GM12878 (cell line): ENCODE measurements around the gene MOK. TPM values are rescaled to one million over a fixed set of nuclear protein-coding genes. Genes with fewer than 3 reads are reported as not detected.

Experiments
- ATAC-seq: fragments of 200-7000 bp; cut with Tn5 transposase; 3 replicates; pipeline ENCODE4 v1.9.1; 2020; ENCODE audit warnings: mild to moderate bottlenecking, moderate library complexity
- BruUV-seq: library from RNA; stranded (reverse); fragments of 400-500 nt; replicated peaks from 2 replicates; lab custom pipeline; 2021; lab: Mats Ljungman, UMichigan
- CTCF ChIA-PET: fragments of 300-600 bp; sonication (Branson Sonifier 250); formaldehyde crosslinking; extraction: SDS; loops from one replicate; lab custom pipeline; 2021; ENCODE audit warnings: inconsistent platforms; lab: Yijun Ruan, JAX
- POLR2A ChIA-PET: fragments of 350-600 bp; formaldehyde crosslinking; extraction: SDS; loops from one replicate; lab custom pipeline; 2021; ENCODE audit warnings: inconsistent platforms; lab: Charles Lee
- RAD21 ChIA-PET: fragments of 300-600 bp; sonication (Branson Sonifier 250); formaldehyde crosslinking; loops from one replicate; lab custom pipeline; 2023; ENCODE audit warnings: antibody characterized with exemption; ENCODE audit not compliant: unreplicated experiment; lab: Charles Lee
- SMC1A ChIA-PET: fragments of 300-600 bp; sonication (Branson Sonifier 250); formaldehyde crosslinking; loops from one replicate; lab custom pipeline; 2023; ENCODE audit not compliant: unreplicated experiment, uncharacterized antibody; lab: Charles Lee
- DNase-seq: peaks from one replicate; pipeline ENCODE4 v3.0.0-alpha.2; 2011; ENCODE audit warnings: low read depth, low spot score
- FAIRE-seq: peaks from 3 replicates; lab custom pipeline; 2011; peaks lifted over from hg19 to GRCh38; lab: Jason Lieb, UNC
- H2AFZ ChIP-seq: 2 replicates; pipeline ENCODE4 v1.6.0; 2011; ENCODE audit warnings: low read depth, low read length, control low read depth; ENCODE audit not compliant: control insufficient read depth
- H3K27ac ChIP-seq: 2 replicates; pipeline ENCODE4 v1.5.1; 2011; ENCODE audit warnings: control low read depth; ENCODE audit not compliant: control insufficient read depth, insufficient read depth
- H3K27me3 ChIP-seq, 2 experiments: replicated peaks in 1 of 2; 2 replicates each; pipeline versions ENCODE4 v1.6.0 to v1.6.1; 2011; ENCODE audit warnings: low read length in 1 of 2; ENCODE audit not compliant: control insufficient read depth in 2 of 2, insufficient read depth in 2 of 2
- H3K36me3 ChIP-seq, 2 experiments: 2 replicates each; pipeline ENCODE4 v1.5.1; 2011; ENCODE audit warnings: low read length in 1 of 2; ENCODE audit not compliant: control insufficient read depth in 2 of 2, insufficient read depth in 2 of 2
- H3K4me1 ChIP-seq: 2 replicates; pipeline ENCODE4 v1.6.1; 2011; ENCODE audit warnings: mild to moderate bottlenecking, low read length, moderate library complexity, mixed read lengths; ENCODE audit not compliant: control insufficient read depth, insufficient read depth
- H3K4me2 ChIP-seq: 2 replicates; pipeline ENCODE4 v1.6.0; 2011; ENCODE audit warnings: control low read depth; ENCODE audit not compliant: control insufficient read depth, insufficient read depth
- H3K4me3 ChIP-seq: fragments of 200-600 bp; sonication (generic); 2 replicates; pipeline ENCODE4 v1.5.1; 2016
- H3K79me2 ChIP-seq: 2 replicates; pipeline ENCODE4 v1.6.0; 2011; ENCODE audit warnings: low read length; ENCODE audit not compliant: control insufficient read depth, insufficient read depth
- H3K9ac ChIP-seq: 2 replicates; pipeline ENCODE4 v1.8.0; 2011; ENCODE audit warnings: low read length, control low read depth, mixed read lengths; ENCODE audit not compliant: control insufficient read depth, insufficient read depth
- H3K9me3 ChIP-seq: replicated peaks from 3 replicates; pipeline ENCODE4 v1.5.1; 2011; ENCODE audit warnings: mild to moderate bottlenecking, low read length; ENCODE audit not compliant: control insufficient read depth, insufficient read depth
- H4K20me1 ChIP-seq: 2 replicates; pipeline ENCODE4 v1.6.0; 2011; ENCODE audit not compliant: control insufficient read depth, insufficient read depth
- ASH2L ChIP-seq: fragments of 300-600, 200-600 bp; sonication (generic); IDR thresholded peaks from 2 replicates; pipeline ENCODE4 v1.6.1; 2017; ENCODE audit warnings: low read depth, mild to moderate bottlenecking, borderline replicate concordance
- CBX3 ChIP-seq: fragments of 200-600 bp; sonication (generic); IDR thresholded peaks from 2 replicates; pipeline ENCODE4 v1.6.1; 2016; ENCODE audit warnings: low read depth, borderline replicate concordance
- FOS ChIP-seq: IDR thresholded peaks from 3 replicates; pipeline ENCODE4 v1.6.1; 2011; ENCODE audit warnings: borderline replicate concordance; ENCODE audit not compliant: insufficient read length; ENCODE audit errors: extremely low read depth
- FOXM1 ChIP-seq: IDR thresholded peaks from 2 replicates; pipeline ENCODE4 v1.6.1; 2012; ENCODE audit warnings: low read depth, mild to moderate bottlenecking, inconsistent platforms, low read length, moderate library complexity
- MTA2 ChIP-seq: fragments of 450-650 bp; IDR thresholded peaks from 2 replicates; pipeline ENCODE4 v1.6.1; 2016; ENCODE audit warnings: low read depth, mild to moderate bottlenecking, moderate library complexity
- NFYA ChIP-seq: IDR thresholded peaks from 2 replicates; pipeline ENCODE4 v1.6.1; 2011; ENCODE audit warnings: low read depth, mild to moderate bottlenecking, low read length, improper control_type of control experiment, borderline replicate concordance
- USF1 ChIP-seq: IDR thresholded peaks from 2 replicates; pipeline ENCODE4 v1.6.1; 2011; ENCODE audit warnings: borderline replicate concordance, low read depth, mild to moderate bottlenecking, moderate library complexity, mixed read lengths, low read length; ENCODE audit not compliant: insufficient read depth; ENCODE audit errors: extremely low read length
- ZNF24 ChIP-seq: fragments of 450-650 bp; IDR thresholded peaks from 2 replicates; pipeline ENCODE4 v1.6.1; 2017; ENCODE audit warnings: antibody characterized with exemption, mild to moderate bottlenecking
- ZNF687 ChIP-seq: fragments of 450-650 bp; IDR thresholded peaks from 2 replicates; pipeline ENCODE4 v1.6.1; 2017; ENCODE audit warnings: mild to moderate bottlenecking, moderate library complexity
- WGBS: methylation state at CpG from one replicate; pipeline ENCODE4 v1.1.6; 2016; ENCODE audit warnings: low lambda C conversion rate; ENCODE audit not compliant: insufficient replicate concordance, insufficient coverage; ENCODE audit errors: missing lambda C conversion rate; 5-methylcytosine and 5-hydroxymethylcytosine counted together
- in situ Hi-C: fragments of 300-500 bp; cut with MboI; formaldehyde crosslinking; loops from 9 replicates; pipeline ENCODE4 v1.14.3; 2018; ENCODE audit warnings: mixed read lengths
- intact Hi-C: fragments of 100-400 bp; cut with micrococcal nuclease; formaldehyde crosslinking; loops from one replicate; pipeline ENCODE4 v1.14.2; 2022; ENCODE audit not compliant: unreplicated experiment
- polyA plus RNA-seq, 11 experiments: library from polyadenylated mRNA; depleted of rRNA in 4 of 11; unstranded in 6 of 11; stranded (reverse) in 5 of 11; fragments of >200 nt; fragmentation: Nextera tagmentation in 4 of 11; fragmentation: Illumina TruSeq in 1 of 11; extraction: Ambion mirVana in 4 of 11; extraction: Trizol in 1 of 11; gene quantifications; 1 replicate in 1 of 11; 2 replicates in 10 of 11; pipeline versions ENCODE4 v1.2.1 to v1.2.3, GENCODE V29; 2011 to 2016; ENCODE audit warnings: inconsistent platforms in 2 of 11, missing spikeins in 2 of 11, low read depth in 1 of 11
- total RNA-seq, 4 experiments: library from RNA; depleted of rRNA in 3 of 4; stranded (reverse); fragments of >200 nt in 3 of 4; fragmentation: Illumina TruSeq in 1 of 4; extraction: Trizol in 1 of 4; gene quantifications; 2 replicates each; pipeline versions ENCODE4 v1.2.1 to v1.2.3, GENCODE V29; 2013 to 2021

The MOK gene
- total and polyA plus RNA-seq, 10 of the 15 experiments (the other 5 are each of a cell fraction or from before 2014, with no cell fraction given) = 0.10 to 3.0 (median 1.4) TPM

- TF ChIP-seq FOXM1 = no peak
- TF ChIP-seq ASH2L = no peak
- no peak for TF ChIP-seq CBX3
- TF ChIP-seq ZNF24 = no peak
- no peak for TF ChIP-seq USF1
- TF ChIP-seq NFYA = no peak
- TF ChIP-seq ZNF687 = no peak
- TF ChIP-seq FOS = no peak
- TF ChIP-seq MTA2 = no peak
- TF ChIP-seq, all 136 proteins: peak for 0
- Histone ChIP-seq H3K4me3 (no peak overlapping the region), H3K9ac (no peak overlapping the region), H3K4me2 (no peak overlapping the region), H4K20me1 (no peaks in the 10 kb centered on the region), H3K9me3 (no peaks in the 10 kb centered on the region), H3K36me3 (no peaks in the 10 kb centered on the region), H3K27ac (no peak overlapping the region), H3K79me2 (no peaks in the 10 kb centered on the region), H3K27me3 (no peaks in the 10 kb centered on the region), H3K4me1 (no peaks in the 10 kb centered on the region), H2AFZ (no peak overlapping the region)
- RAD21 ChIA-PET = no interaction called here
- DNase-seq = no peak
- BruUV-seq = no TSS peak
- intact Hi-C loops (no loop called here), in situ Hi-C loops (no loop called here)
- no peak for FAIRE-seq
- SMC1A ChIA-PET = interaction anchor here (0.6 kb wide), 1 partner anchor 297 kb away, joined by 3 read pairs; no protein-coding TSS in a partner anchor
- 45% methylated on average over 8 of the region's 8 CpGs for WGBS
- CTCF ChIA-PET = interaction anchor here (0.8 to 1.9 kb wide), 2 partner anchors 27 kb away, joined by 4 to 7 read pairs; no protein-coding TSS in a partner anchor
- no peak for ATAC-seq
- POLR2A ChIA-PET = no interaction called here
These were observed 40.6 kb downstream of the MOK start for GRCh38 chr14:102264355-102264754.
